Hepatocyte (in vitro differentiated cells): ENCODE measurements around the gene CHN1. TPM values are rescaled to one million over a fixed set of nuclear protein-coding genes. Genes with fewer than 3 reads are reported as not detected.

Experiments
- DNase-seq: peaks from one replicate; pipeline ENCODE4 v3.0.0-alpha.2; 2016; ENCODE audit warnings: low spot score
- H2AFZ ChIP-seq: fragments of 200-600 bp; sonication (generic); 2 replicates; pipeline ENCODE4 v1.6.0; 2016; ENCODE audit warnings: antibody characterized with exemption, mild to moderate bottlenecking
- H3K27ac ChIP-seq: fragments of 200-600 bp; sonication (generic); 2 replicates; pipeline ENCODE4 v1.5.1; 2016; ENCODE audit warnings: mild to moderate bottlenecking
- H3K27me3 ChIP-seq: fragments of 200-600 bp; sonication (generic); 2 replicates; pipeline ENCODE4 v1.6.1; 2016
- H3K36me3 ChIP-seq: fragments of 200-600 bp; sonication (generic); replicated peaks from 2 replicates; pipeline ENCODE4 v1.5.1; 2016; ENCODE audit warnings: low read depth; ENCODE audit not compliant: insufficient read depth
- H3K4me1 ChIP-seq: fragments of 200-600 bp; sonication (generic); 2 replicates; pipeline ENCODE4 v1.5.1; 2016; ENCODE audit warnings: mild to moderate bottlenecking, moderate library complexity; ENCODE audit not compliant: insufficient read depth
- H3K4me2 ChIP-seq: fragments of 200-600 bp; sonication (generic); 2 replicates; pipeline ENCODE4 v1.6.0; 2016
- H3K4me3 ChIP-seq: fragments of 200-600 bp; sonication (generic); 2 replicates; pipeline ENCODE4 v1.5.1; 2016; ENCODE audit warnings: mild to moderate bottlenecking
- H3K79me2 ChIP-seq: fragments of 200-600 bp; sonication (generic); 2 replicates; pipeline ENCODE4 v1.6.0; 2017; ENCODE audit warnings: mild to moderate bottlenecking
- H3K9me2 ChIP-seq: fragments of 200-600 bp; sonication (generic); replicated peaks from 2 replicates; pipeline ENCODE4 v1.6.0; 2017; ENCODE audit warnings: mild to moderate bottlenecking; ENCODE audit not compliant: insufficient read depth
- H3K9me3 ChIP-seq: fragments of 200-600 bp; sonication (generic); 2 replicates; pipeline ENCODE4 v1.5.1; 2016; ENCODE audit warnings: low read depth, mild to moderate bottlenecking
- H4K20me1 ChIP-seq: fragments of 200-600 bp; sonication (generic); 2 replicates; pipeline ENCODE4 v1.6.0; 2016; ENCODE audit warnings: mild to moderate bottlenecking; ENCODE audit not compliant: insufficient read depth, poor library complexity, severe bottlenecking
- EZH2 ChIP-seq: fragments of 200-600 bp; sonication (generic); IDR thresholded peaks from 2 replicates; pipeline ENCODE4 v1.6.1; 2016; ENCODE audit warnings: antibody characterized with exemption, mild to moderate bottlenecking, borderline replicate concordance
- EZH2phosphoT487 ChIP-seq: fragments of 200-600 bp; sonication (generic); IDR thresholded peaks from one replicate; pipeline ENCODE4 v1.6.1; 2018; ENCODE audit warnings: antibody characterized with exemption, mild to moderate bottlenecking, low read depth, moderate library complexity; ENCODE audit not compliant: unreplicated experiment, severe bottlenecking
- WGBS: methylation state at CpG from one replicate; pipeline ENCODE4 v1.1.6; 2016; ENCODE audit warnings: low lambda C conversion rate; ENCODE audit errors: missing lambda C conversion rate; 5-methylcytosine and 5-hydroxymethylcytosine counted together
- polyA plus RNA-seq: library from polyadenylated mRNA; unstranded; fragments of >200 nt; fragmentation: Nextera tagmentation; extraction: Ambion mirVana; gene quantifications from 2 replicates; pipeline ENCODE4 v1.2.1, GENCODE V29; 2016
- total RNA-seq: library from RNA; depleted of rRNA; stranded (reverse); fragments of >200 nt; gene quantifications from 2 replicates; pipeline ENCODE4 v1.2.3, GENCODE V29; 2014
- TF ChIP-seq, protein P1 (sequence below): fragments of 200-600 bp; sonication (generic); IDR thresholded peaks from 2 replicates; pipeline ENCODE4 v1.5.1; 2016; ENCODE audit warnings: antibody characterized with exemption, mild to moderate bottlenecking; ENCODE audit not compliant: poor library complexity

Gene CHN1
- total and polyA plus RNA-seq, 2 experiments from 2014 or later, result 19.2 to 23.0 TPM

DNA sequence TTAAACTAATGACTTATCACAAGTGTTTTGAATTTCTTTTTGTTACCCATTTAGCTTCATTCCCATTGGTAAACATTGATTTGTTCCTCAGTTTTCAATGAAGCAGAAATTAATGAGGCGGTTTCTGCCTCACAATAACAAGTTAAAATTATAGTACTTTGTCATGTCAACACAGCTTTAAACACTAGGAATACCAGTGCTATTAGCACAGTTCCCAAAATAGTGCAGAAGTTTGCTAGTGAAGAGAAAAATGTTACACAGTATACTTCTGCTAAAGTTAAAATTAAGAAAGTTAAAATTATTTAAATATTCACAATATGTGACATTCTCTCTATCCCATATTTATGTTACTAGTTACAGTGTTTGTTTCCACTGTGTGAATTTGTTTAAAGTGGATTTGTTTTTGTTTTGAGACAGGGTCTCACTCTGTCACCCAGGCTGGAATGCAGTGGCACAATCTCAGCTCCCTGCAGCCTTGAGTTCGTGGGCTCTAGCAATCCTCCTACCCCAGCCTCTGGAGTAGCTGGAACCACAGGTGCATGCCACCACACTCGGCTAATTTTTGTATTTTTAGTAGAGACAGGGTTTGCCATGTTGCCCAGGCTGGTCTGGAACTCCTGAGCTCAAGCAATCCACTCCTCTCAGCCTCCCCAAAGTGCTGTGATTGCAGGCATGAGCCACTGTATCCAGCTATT is 3.8 kb upstream of the CHN1 start:
- Histone ChIP-seq H3K79me2 (no peaks in the 10 kb centered on the region), H3K36me3 (no peaks in the 10 kb centered on the region), H4K20me1 (no peaks in the 10 kb centered on the region), H3K9me3 (no peaks in the 10 kb centered on the region), H3K4me1 (no peaks in the 10 kb centered on the region), H3K4me3 (no peak overlapping the region), H3K27ac (no peak overlapping the region), H2AFZ (no peak overlapping the region), H3K9me2 (no peaks in the 10 kb centered on the region), H3K27me3 (peaks cover 15% of the 10 kb centered on the region), H3K4me2 (no peak overlapping the region)
- 78% methylated on average over 3 of the region's 3 CpGs for WGBS
- DNase-seq, result no peak
- TF ChIP-seq EZH2 (no peak), EZH2phosphoT487 (no peak)
- TF ChIP-seq, protein P1, sequence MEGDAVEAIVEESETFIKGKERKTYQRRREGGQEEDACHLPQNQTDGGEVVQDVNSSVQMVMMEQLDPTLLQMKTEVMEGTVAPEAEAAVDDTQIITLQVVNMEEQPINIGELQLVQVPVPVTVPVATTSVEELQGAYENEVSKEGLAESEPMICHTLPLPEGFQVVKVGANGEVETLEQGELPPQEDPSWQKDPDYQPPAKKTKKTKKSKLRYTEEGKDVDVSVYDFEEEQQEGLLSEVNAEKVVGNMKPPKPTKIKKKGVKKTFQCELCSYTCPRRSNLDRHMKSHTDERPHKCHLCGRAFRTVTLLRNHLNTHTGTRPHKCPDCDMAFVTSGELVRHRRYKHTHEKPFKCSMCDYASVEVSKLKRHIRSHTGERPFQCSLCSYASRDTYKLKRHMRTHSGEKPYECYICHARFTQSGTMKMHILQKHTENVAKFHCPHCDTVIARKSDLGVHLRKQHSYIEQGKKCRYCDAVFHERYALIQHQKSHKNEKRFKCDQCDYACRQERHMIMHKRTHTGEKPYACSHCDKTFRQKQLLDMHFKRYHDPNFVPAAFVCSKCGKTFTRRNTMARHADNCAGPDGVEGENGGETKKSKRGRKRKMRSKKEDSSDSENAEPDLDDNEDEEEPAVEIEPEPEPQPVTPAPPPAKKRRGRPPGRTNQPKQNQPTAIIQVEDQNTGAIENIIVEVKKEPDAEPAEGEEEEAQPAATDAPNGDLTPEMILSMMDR, result no peak

DNA sequence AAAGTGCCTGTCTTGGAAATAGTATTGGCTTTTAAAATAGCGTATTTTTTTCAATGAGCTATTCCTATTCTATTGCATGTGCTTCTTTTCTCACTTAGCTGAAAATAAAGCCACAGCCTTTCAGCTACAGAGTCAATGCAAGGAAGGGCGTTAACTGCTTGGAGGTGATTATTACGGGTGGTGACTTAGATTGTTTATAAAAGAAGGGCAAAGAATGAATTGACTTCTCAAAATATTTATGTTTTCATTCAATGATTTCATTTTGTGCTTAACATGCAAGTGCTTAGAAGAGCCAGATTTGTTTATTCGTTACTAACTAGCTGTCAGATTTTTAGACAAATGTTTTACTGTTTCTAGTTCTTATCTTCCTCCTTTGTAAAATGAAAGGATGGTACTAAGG is 2.8 kb upstream of the CHN1 start:
- Histone ChIP-seq H3K9me2 (no peaks in the 10 kb centered on the region), H3K79me2 (peaks cover 3% of the 10 kb centered on the region), H3K27me3 (peaks cover 15% of the 10 kb centered on the region), H3K4me3 (no peak overlapping the region), H3K4me1 (no peaks in the 10 kb centered on the region), H3K4me2 (no peak overlapping the region), H2AFZ (no peak overlapping the region), H3K36me3 (no peaks in the 10 kb centered on the region), H3K9me3 (no peaks in the 10 kb centered on the region), H3K27ac (no peak overlapping the region), H4K20me1 (no peaks in the 10 kb centered on the region)
- TF ChIP-seq EZH2phosphoT487 (no peak), EZH2 (no peak)
- TF ChIP-seq, protein P1, result no peak
- 62% methylated on average over 4 of the region's 4 CpGs for WGBS
- no peak for DNase-seq

DNA sequence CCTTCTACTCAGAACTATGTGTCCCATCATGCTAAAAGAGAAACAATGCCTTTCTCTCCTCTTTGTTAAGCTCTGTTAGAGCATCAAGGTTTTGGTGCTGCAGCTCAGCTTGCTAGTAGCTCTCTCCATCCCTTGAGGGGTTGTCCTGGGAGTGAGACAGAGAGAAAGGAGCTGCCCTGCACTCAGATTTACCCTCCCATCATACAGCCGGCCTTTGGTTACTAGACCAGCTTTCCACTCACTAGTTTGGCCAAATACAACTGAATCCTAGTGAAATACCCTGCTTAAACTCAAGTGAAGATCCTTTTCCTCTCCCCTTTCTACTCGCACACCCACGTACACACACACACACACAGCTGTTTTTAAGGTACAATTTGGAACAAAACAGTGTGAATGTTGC is 2.3 kb upstream of the CHN1 start:
- Histone ChIP-seq H3K9me2 (no peaks in the 10 kb centered on the region), H3K9me3 (no peaks in the 10 kb centered on the region), H4K20me1 (no peaks in the 10 kb centered on the region), H3K27ac (no peak overlapping the region), H3K4me1 (no peaks in the 10 kb centered on the region), H3K4me3 (no peak overlapping the region), H2AFZ (no peak overlapping the region), H3K36me3 (no peaks in the 10 kb centered on the region), H3K27me3 (peaks cover 15% of the 10 kb centered on the region), H3K79me2 (peaks cover 3% of the 10 kb centered on the region), H3K4me2 (no peak overlapping the region)
- WGBS, result 61% methylated on average over 3 of the region's 3 CpGs
- TF ChIP-seq EZH2phosphoT487 (no peak), EZH2 (no peak)
- TF ChIP-seq, protein P1, result no peak
- DNase-seq, result no peak
